HL-60 (cell line): ENCODE measurements around the gene LIFR.

ENCODE experiments used
- CTCF ChIP-seq: IDR thresholded peaks from one replicate; pipeline ENCODE4 v1.5.1; 2011; ENCODE audit warnings: low read length, control low read depth, inconsistent platforms; ENCODE audit not compliant: insufficient read depth
- POLR2AphosphoS5 ChIP-seq: IDR thresholded peaks from 2 replicates; pipeline ENCODE4 v1.6.1; 2012; ENCODE audit warnings: low read depth
- REST ChIP-seq: IDR thresholded peaks from 2 replicates; pipeline ENCODE4 v1.6.1; 2012; ENCODE audit warnings: low read depth; ENCODE audit not compliant: insufficient replicate concordance
- SPI1 ChIP-seq: IDR thresholded peaks from 2 replicates; pipeline ENCODE4 v1.6.1; 2012; ENCODE audit warnings: low read depth, mild to moderate bottlenecking, borderline replicate concordance

GRCh38 chr5:38556599-38557307, at the start of gene LIFR:
- TF ChIP-seq REST (no peak), CTCF (no peak), POLR2AphosphoS5 (no peak), SPI1 (no peak)
